ENCODE measurements around the gene VAV3. TPM values are rescaled to one million over a fixed set of nuclear protein-coding genes. Genes with fewer than 3 reads are reported as not detected.

Gene VAV3
- total RNA-seq, 2 donors from 2014 or later = 73.0 to 135 TPM

DNA sequence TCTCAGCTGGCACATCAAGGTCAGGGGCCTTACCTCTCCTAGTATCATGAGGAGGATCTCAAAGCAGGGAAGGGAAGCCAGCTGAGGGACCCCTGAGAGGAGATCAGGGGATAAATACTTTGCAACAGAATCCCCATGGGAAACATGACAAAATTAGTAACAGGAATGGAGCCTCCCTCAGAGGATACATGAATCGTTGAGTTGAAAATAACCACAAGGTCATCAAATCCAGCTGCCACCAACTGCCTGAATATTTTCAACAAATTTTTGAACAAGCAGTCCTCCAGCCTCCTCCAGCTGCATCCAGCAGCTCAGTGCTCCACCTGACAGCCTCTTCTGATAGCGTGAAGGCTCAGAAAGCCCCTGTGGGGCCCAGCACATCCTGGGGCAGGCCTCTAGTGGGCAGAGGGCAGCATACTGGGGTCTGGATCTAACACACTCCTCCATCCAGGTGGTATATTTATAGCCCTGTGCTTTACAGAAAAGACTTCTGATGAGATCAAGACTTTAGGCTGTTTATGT lies 419.9 kb downstream of the VAV3 start:
- Histone ChIP-seq H3K27ac (no peak overlapping the region), H3K27me3 (no peaks in the 10 kb centered on the region), H3K4me3 (no peak overlapping the region), H3K9ac (ENCODE audit: low read depth in 2 of 2, low read length in 2 of 2) (no peak overlapping the region), H3K4me1 (no peaks in the 10 kb centered on the region), H3K9me3 (no peaks in the 10 kb centered on the region), H3K36me3 (no peaks in the 10 kb centered on the region)
- TF ChIP-seq, protein P1, sequence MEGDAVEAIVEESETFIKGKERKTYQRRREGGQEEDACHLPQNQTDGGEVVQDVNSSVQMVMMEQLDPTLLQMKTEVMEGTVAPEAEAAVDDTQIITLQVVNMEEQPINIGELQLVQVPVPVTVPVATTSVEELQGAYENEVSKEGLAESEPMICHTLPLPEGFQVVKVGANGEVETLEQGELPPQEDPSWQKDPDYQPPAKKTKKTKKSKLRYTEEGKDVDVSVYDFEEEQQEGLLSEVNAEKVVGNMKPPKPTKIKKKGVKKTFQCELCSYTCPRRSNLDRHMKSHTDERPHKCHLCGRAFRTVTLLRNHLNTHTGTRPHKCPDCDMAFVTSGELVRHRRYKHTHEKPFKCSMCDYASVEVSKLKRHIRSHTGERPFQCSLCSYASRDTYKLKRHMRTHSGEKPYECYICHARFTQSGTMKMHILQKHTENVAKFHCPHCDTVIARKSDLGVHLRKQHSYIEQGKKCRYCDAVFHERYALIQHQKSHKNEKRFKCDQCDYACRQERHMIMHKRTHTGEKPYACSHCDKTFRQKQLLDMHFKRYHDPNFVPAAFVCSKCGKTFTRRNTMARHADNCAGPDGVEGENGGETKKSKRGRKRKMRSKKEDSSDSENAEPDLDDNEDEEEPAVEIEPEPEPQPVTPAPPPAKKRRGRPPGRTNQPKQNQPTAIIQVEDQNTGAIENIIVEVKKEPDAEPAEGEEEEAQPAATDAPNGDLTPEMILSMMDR (IDR thresholded peaks at IDR 0.05) = no peak
- intact Hi-C loops (cut with DNase I) = no loop called here
- no peak for DNase-seq

DNA sequence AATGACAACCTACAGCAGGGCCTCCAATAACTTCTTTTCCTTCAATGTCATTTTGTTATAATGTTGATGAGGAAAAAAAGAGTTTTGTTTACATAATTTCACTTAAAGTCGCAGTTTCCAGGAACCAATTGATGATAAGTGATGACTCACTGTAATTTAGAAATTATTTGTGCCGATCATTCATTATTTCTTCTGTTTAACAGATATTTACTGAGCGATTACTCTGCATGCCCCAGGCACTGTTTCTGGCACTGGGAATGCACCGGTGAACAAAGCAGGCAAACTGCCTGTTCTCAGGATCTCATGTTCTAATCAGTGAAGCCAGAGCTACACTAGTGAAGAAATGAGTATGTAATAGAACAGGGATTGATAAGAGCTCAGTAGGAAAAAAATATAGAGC lies 420.7 kb downstream of the VAV3 start:
- Histone ChIP-seq H3K27ac (no peak overlapping the region), H3K4me1 (no peaks in the 10 kb centered on the region), H3K4me3 (no peak overlapping the region), H3K27me3 (no peaks in the 10 kb centered on the region), H3K9me3 (no peaks in the 10 kb centered on the region), H3K9ac (ENCODE audit: low read depth in 2 of 2, low read length in 2 of 2) (no peak overlapping the region), H3K36me3 (no peaks in the 10 kb centered on the region)
- intact Hi-C loops (cut with DNase I) = no loop called here
- TF ChIP-seq, protein P1 (IDR thresholded peaks at IDR 0.05) = no peak
- no peak for DNase-seq

DNA sequence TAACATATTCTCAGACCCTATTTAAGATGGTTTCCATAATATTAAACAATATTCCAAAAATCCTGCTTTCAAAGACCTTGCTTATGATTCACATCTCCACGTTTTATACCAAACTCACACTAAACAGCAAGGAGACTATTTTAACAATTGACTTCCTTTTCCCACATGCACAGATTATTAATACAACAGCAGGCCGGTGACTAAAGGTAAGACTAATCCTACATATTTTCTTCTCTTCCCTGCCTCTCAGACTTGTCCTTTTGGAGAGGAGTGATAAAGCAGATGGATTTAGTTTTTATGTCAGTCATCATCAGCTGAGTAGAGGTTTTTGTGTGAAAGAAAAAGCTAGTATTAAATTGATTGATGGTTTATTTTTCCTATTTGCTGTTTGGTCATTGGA lies 423.6 kb downstream of the VAV3 start:
- Histone ChIP-seq H3K4me1 (no peaks in the 10 kb centered on the region), H3K4me3 (no peak overlapping the region), H3K27me3 (no peaks in the 10 kb centered on the region), H3K9me3 (no peaks in the 10 kb centered on the region), H3K27ac (no peak overlapping the region), H3K9ac (ENCODE audit: low read depth in 2 of 2, low read length in 2 of 2) (no peak overlapping the region), H3K36me3 (no peaks in the 10 kb centered on the region)
- no peak for DNase-seq
- TF ChIP-seq, protein P1 (IDR thresholded peaks at IDR 0.05) = no peak
- intact Hi-C loops (cut with DNase I) = no loop called here

DNA sequence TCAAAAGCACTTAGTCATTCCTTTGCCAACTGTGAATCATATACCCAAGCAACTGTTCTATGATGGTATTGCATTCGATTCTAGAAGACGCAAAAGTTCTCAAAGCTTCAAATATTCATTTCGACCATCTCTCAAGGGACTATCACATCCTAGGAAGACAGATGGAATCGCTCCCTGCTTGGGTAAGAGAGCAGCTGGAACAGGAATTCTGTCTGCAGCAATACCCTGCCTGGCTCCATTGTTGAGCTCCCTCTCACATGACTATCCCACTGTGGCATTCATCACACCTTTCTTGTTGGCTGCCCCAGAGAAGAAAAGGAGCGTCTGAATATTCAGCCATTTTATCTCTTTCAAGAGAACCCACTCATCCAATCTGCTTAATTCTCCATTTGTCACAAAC lies 426.5 kb downstream of the VAV3 start:
- intact Hi-C loops (cut with DNase I) = loop anchor here (5.0 to 10.0 kb wide), 2 partner anchors 54 to 136 kb away; no protein-coding TSS in a partner anchor
- Histone ChIP-seq H3K9ac (ENCODE audit: low read depth in 2 of 2, low read length in 2 of 2) (no peak overlapping the region), H3K4me1 (peaks cover 4% of the 10 kb centered on the region), H3K36me3 (no peaks in the 10 kb centered on the region), H3K4me3 (no peak overlapping the region), H3K27me3 (no peaks in the 10 kb centered on the region), H3K27ac (no peak overlapping the region), H3K9me3 (no peaks in the 10 kb centered on the region)
- DNase-seq = no peak
- TF ChIP-seq, protein P1 (IDR thresholded peaks at IDR 0.05) = no peak

DNA sequence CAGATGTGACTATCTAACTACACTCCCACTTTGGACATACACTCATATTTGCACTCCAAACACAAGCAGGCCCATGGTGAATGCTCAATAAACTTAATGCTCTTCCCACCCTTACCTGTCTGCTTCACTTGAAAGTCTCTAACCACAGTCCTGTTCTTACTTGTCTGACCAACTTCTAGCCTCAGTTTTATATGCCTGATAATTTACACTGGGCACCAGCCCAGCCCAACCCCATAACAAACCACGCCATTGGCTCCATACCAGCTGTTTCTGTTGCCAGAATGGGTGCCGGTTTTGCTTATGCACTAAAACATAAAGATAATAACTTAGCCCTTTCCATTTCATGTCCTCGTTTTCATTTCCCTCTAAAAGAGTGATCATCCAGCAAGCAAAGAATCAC lies 428.7 kb downstream of the VAV3 start:
- intact Hi-C loops (cut with DNase I) = loop anchor here (5.0 to 10.0 kb wide), 2 partner anchors 56 to 139 kb away; no protein-coding TSS in a partner anchor
- H3K9ac ChIP-seq (ENCODE audit: low read depth in 2 of 2, low read length in 2 of 2) = no peak overlapping the region
- TF ChIP-seq, protein P1 (IDR thresholded peaks at IDR 0.05) = no peak
- H3K36me3 ChIP-seq = no peaks in the 10 kb centered on the region
- peak overlapping the region; percentile 43 for H3K27ac ChIP-seq
- H3K27me3 ChIP-seq = no peaks in the 10 kb centered on the region
- H3K4me1 ChIP-seq = peaks cover 4% of the 10 kb centered on the region
- no peaks in the 10 kb centered on the region for H3K9me3 ChIP-seq
- no peak overlapping the region for H3K4me3 ChIP-seq
- DNase-seq = peak; percentile 86

Data from colonic mucosa (tissue), 4 donors.